BE2C (cell line): Measurements from ENCODE around the gene SLC6A7.

Source experiments
- DNase-seq: peaks from one replicate; pipeline ENCODE4 v3.0.0-alpha.2; 2020
- H3K27me3 ChIP-seq: fragments of 250-450 bp; sonication (Bioruptor Pico); 2 replicates; pipeline ENCODE4 v1.5.1; 2020; ENCODE audit warnings: mild to moderate bottlenecking
- H3K36me3 ChIP-seq: fragments of 250-450 bp; sonication (Bioruptor Pico); 2 replicates; pipeline ENCODE4 v1.5.1; 2020; ENCODE audit warnings: mild to moderate bottlenecking
- H3K4me1 ChIP-seq: fragments of 250-450 bp; sonication (Bioruptor Pico); 2 replicates; pipeline ENCODE4 v1.5.1; 2020
- H3K4me3 ChIP-seq: 2 replicates; pipeline ENCODE4 v1.5.1; 2011; ENCODE audit warnings: low read depth, low read length
- H3K9me3 ChIP-seq: fragments of 250-450 bp; sonication (Bioruptor Pico); 2 replicates; pipeline ENCODE4 v1.5.1; 2020
- CTCF ChIP-seq: IDR thresholded peaks from 2 replicates; pipeline ENCODE4 v1.5.1; 2012; ENCODE audit warnings: mild to moderate bottlenecking, low read depth, low read length

SLC6A7 gene

GRCh38 chr5:150239099-150239793, 49.4 kb downstream of the SLC6A7 start:
- Histone ChIP-seq H3K4me1 (no peaks in the 10 kb centered on the region), H3K4me3 (no peak overlapping the region), H3K9me3 (no peaks in the 10 kb centered on the region), H3K27me3 (no peaks in the 10 kb centered on the region), H3K36me3 (no peaks in the 10 kb centered on the region)
- no peak for DNase-seq
- no peak for TF ChIP-seq CTCF

GRCh38 chr5:150239794-150240122, 49.9 kb downstream of the SLC6A7 start:
- no peak for TF ChIP-seq CTCF
- Histone ChIP-seq H3K4me3 (no peak overlapping the region), H3K36me3 (no peaks in the 10 kb centered on the region), H3K4me1 (no peaks in the 10 kb centered on the region), H3K9me3 (no peaks in the 10 kb centered on the region), H3K27me3 (no peaks in the 10 kb centered on the region)
- no peak for DNase-seq

- no peak for DNase-seq
- no peak for TF ChIP-seq CTCF
- Histone ChIP-seq H3K27me3 (no peaks in the 10 kb centered on the region), H3K4me3 (no peak overlapping the region), H3K9me3 (no peaks in the 10 kb centered on the region), H3K4me1 (peaks cover 16% of the 10 kb centered on the region), H3K36me3 (no peaks in the 10 kb centered on the region)
Observed at GRCh38 chr5:150241298-150242160, 51.7 kb downstream of the SLC6A7 start.

- Histone ChIP-seq H3K9me3 (no peaks in the 10 kb centered on the region), H3K4me1 (peaks cover 22% of the 10 kb centered on the region), H3K4me3 (no peak overlapping the region), H3K36me3 (no peaks in the 10 kb centered on the region), H3K27me3 (no peaks in the 10 kb centered on the region)
- DNase-seq = no peak
- TF ChIP-seq CTCF = no peak
Observed at GRCh38 chr5:150242251-150242894, 52.5 kb downstream of the SLC6A7 start.

- H3K36me3 ChIP-seq = no peaks in the 10 kb centered on the region
- peaks cover 22% of the 10 kb centered on the region for H3K4me1 ChIP-seq
- H3K9me3 ChIP-seq = no peaks in the 10 kb centered on the region
- TF ChIP-seq CTCF = no peak
- no peak overlapping the region for H3K4me3 ChIP-seq
- DNase-seq = no peak
- no peaks in the 10 kb centered on the region for H3K27me3 ChIP-seq
Observed at GRCh38 chr5:150243590-150243989, 53.7 kb downstream of the SLC6A7 start.
